ENCODE measurements around the gene SMAD6. TPM values are rescaled to one million over a fixed set of nuclear protein-coding genes. Genes with fewer than 3 reads are reported as not detected.

SMAD6 gene
- total and polyA plus RNA-seq, 2 experiments from 2014 or later = 1.6 to 15.7 TPM

DNA sequence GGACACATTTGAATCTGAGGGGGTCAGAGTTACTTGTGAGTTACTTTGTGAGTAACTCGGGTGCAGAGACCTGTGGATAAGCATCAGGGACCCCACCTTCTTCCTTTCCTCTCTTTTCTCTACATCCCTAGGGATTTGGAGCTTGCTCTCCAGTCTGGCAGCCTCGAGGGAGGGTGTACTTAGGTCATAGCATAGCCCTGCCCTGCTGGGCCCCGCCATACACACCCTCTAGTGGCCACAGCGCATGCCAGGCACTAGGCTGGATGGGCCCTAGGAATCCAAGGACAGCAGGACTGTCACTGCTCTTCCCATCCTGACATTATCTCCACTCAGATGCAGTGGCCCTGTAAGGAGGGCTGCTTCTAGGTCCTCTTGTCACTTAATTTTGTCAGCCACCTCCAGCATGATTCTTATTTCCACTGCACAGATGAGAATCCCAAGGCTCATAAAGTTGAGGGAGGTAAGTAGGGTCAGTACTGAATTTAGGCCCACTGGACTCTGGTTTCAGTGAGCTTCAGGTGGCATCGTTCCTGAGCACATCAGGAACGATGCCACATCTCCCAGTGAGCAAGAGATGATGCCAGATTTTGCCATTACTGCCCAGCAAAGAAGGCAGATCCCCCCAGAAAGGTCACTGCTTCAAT is 3.6 kb upstream of the SMAD6 start:
- TF ChIP-seq, protein P1, sequence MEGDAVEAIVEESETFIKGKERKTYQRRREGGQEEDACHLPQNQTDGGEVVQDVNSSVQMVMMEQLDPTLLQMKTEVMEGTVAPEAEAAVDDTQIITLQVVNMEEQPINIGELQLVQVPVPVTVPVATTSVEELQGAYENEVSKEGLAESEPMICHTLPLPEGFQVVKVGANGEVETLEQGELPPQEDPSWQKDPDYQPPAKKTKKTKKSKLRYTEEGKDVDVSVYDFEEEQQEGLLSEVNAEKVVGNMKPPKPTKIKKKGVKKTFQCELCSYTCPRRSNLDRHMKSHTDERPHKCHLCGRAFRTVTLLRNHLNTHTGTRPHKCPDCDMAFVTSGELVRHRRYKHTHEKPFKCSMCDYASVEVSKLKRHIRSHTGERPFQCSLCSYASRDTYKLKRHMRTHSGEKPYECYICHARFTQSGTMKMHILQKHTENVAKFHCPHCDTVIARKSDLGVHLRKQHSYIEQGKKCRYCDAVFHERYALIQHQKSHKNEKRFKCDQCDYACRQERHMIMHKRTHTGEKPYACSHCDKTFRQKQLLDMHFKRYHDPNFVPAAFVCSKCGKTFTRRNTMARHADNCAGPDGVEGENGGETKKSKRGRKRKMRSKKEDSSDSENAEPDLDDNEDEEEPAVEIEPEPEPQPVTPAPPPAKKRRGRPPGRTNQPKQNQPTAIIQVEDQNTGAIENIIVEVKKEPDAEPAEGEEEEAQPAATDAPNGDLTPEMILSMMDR (conservative IDR thresholded peaks at IDR 0.05; ENCODE audit: low read depth in 2 of 2) = peak; percentile 80 to 96
- TF ChIP-seq, protein P2, sequence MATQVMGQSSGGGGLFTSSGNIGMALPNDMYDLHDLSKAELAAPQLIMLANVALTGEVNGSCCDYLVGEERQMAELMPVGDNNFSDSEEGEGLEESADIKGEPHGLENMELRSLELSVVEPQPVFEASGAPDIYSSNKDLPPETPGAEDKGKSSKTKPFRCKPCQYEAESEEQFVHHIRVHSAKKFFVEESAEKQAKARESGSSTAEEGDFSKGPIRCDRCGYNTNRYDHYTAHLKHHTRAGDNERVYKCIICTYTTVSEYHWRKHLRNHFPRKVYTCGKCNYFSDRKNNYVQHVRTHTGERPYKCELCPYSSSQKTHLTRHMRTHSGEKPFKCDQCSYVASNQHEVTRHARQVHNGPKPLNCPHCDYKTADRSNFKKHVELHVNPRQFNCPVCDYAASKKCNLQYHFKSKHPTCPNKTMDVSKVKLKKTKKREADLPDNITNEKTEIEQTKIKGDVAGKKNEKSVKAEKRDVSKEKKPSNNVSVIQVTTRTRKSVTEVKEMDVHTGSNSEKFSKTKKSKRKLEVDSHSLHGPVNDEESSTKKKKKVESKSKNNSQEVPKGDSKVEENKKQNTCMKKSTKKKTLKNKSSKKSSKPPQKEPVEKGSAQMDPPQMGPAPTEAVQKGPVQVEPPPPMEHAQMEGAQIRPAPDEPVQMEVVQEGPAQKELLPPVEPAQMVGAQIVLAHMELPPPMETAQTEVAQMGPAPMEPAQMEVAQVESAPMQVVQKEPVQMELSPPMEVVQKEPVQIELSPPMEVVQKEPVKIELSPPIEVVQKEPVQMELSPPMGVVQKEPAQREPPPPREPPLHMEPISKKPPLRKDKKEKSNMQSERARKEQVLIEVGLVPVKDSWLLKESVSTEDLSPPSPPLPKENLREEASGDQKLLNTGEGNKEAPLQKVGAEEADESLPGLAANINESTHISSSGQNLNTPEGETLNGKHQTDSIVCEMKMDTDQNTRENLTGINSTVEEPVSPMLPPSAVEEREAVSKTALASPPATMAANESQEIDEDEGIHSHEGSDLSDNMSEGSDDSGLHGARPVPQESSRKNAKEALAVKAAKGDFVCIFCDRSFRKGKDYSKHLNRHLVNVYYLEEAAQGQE (IDR thresholded peaks at IDR 0.05; ENCODE audit: unreplicated experiment) = no peak
- Mint-ChIP-seq H3K9me3 (no peaks in the 10 kb centered on the region), H3K4me1 (peaks cover 20% of the 10 kb centered on the region), H3K36me3 (ENCODE audit: low read depth) (no peaks in the 10 kb centered on the region), H3K4me3 (no peak overlapping the region), H3K27me3 (ENCODE audit: insufficient read depth, low read depth, poor library complexity) (peaks cover 25% of the 10 kb centered on the region), H3K27ac (no peak overlapping the region)
- no peaks in the 10 kb centered on the region for H3K9me2 ChIP-seq (ENCODE audit: insufficient read depth)
- no peak overlapping the region for H2AFZ ChIP-seq
- ATAC-seq (peak; percentile 58), DNase-seq (ENCODE audit: low spot score) (peak; percentile 84)
- no peak overlapping the region for H3K27ac ChIP-seq (ENCODE audit: low read depth)
- peaks cover 12% of the 10 kb centered on the region for H3F3A ChIP-seq (replicated peaks; ENCODE audit: low read depth)
- H3K36me3 ChIP-seq (ENCODE audit: insufficient read depth) = no peaks in the 10 kb centered on the region
- H3K4me1 ChIP-seq (ENCODE audit: insufficient read depth) = peaks cover 12% of the 10 kb centered on the region
- H4K20me1 ChIP-seq (replicated peaks; ENCODE audit: insufficient read depth) = no peaks in the 10 kb centered on the region
- no peaks in the 10 kb centered on the region for H3K79me2 ChIP-seq (replicated peaks; ENCODE audit: insufficient read depth)
- H3K27me3 ChIP-seq (ENCODE audit: insufficient read depth) = peaks cover 22% of the 10 kb centered on the region
- no peak overlapping the region for H3K4me3 ChIP-seq
- peak overlapping the region; percentile 47; the same call in 1 of the 2 replicates for H3K4me2 ChIP-seq

DNA sequence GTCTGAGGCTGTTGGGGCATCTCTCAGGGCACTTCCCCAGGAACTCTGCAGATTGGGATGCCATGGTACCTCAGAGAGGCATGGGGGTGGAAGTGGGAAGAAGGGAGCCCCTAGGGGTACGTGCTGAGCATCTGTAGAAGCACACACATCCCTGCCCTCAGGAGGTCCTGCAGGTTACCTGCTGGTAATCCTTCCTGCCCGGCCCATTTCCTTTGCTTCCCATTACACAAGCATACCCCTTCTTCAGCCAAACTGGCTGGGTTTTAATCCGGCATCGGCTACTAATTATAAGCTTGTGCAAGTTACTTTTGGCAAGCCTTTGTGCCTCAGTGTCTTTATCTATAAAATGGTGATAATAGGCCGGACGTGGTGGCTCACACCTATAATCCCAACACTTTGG is 3.1 kb upstream of the SMAD6 start:
- Mint-ChIP-seq H3K9me3 (no peaks in the 10 kb centered on the region), H3K4me3 (no peak overlapping the region), H3K27me3 (ENCODE audit: insufficient read depth, low read depth, poor library complexity) (peaks cover 26% of the 10 kb centered on the region), H3K36me3 (ENCODE audit: low read depth) (no peaks in the 10 kb centered on the region), H3K4me1 (peaks cover 20% of the 10 kb centered on the region), H3K27ac (no peak overlapping the region)
- H3K9me2 ChIP-seq (ENCODE audit: insufficient read depth) = no peaks in the 10 kb centered on the region
- H3K79me2 ChIP-seq (replicated peaks; ENCODE audit: insufficient read depth) = 0 out of 2 replicates have a peak, but pooled peaks cover 1% of the 10 kb centered on the region
- H3K36me3 ChIP-seq (ENCODE audit: insufficient read depth) = no peaks in the 10 kb centered on the region
- H2AFZ ChIP-seq = no peak overlapping the region
- H3K27me3 ChIP-seq (ENCODE audit: insufficient read depth) = peaks cover 27% of the 10 kb centered on the region
- peak overlapping the region; percentile 47; the same call in 1 of the 2 replicates for H3K4me2 ChIP-seq
- no peak overlapping the region for H3K4me3 ChIP-seq
- DNase-seq (ENCODE audit: low spot score) (peak; percentile 45), ATAC-seq (no peak)
- H4K20me1 ChIP-seq (replicated peaks; ENCODE audit: insufficient read depth) = peaks cover 1% of the 10 kb centered on the region; the same call in 1 of the 2 replicates
- peaks cover 13% of the 10 kb centered on the region for H3K4me1 ChIP-seq (ENCODE audit: insufficient read depth)
- H3K27ac ChIP-seq (ENCODE audit: low read depth) = no peak overlapping the region
- peaks cover 12% of the 10 kb centered on the region for H3F3A ChIP-seq (replicated peaks; ENCODE audit: low read depth)
- TF ChIP-seq, protein P2 (IDR thresholded peaks at IDR 0.05; ENCODE audit: unreplicated experiment) = no peak
- TF ChIP-seq ZNF114 (CRISPR knock-in tag; IDR thresholded peaks at IDR 0.05) = no peak
- TF ChIP-seq JUNB (IDR thresholded peaks at IDR 0.05; ENCODE audit: unreplicated experiment) = no peak
- TF ChIP-seq EZH2phosphoT487 (IDR thresholded peaks at IDR 0.05; ENCODE audit: unreplicated experiment) = no peak
- no peak for TF ChIP-seq EZH2 (IDR thresholded peaks at IDR 0.05; ENCODE audit: low read depth, unreplicated experiment)
